GM23248 (cell line): ENCODE results near the gene MMS19.

Experiments
- EZH2 ChIP-seq: fragments of 200-600 bp; sonication (generic); IDR thresholded peaks from 2 replicates; pipeline ENCODE4 v1.6.1; 2018; ENCODE audit warnings: antibody characterized with exemption, mild to moderate bottlenecking; ENCODE audit not compliant: insufficient read depth, poor library complexity, severe bottlenecking
- EZH2phosphoT487 ChIP-seq: fragments of 200-600 bp; sonication (generic); IDR thresholded peaks from 2 replicates; pipeline ENCODE4 v1.6.1; 2018; ENCODE audit warnings: antibody characterized with exemption, moderate library complexity, mild to moderate bottlenecking, low read depth; ENCODE audit not compliant: insufficient read depth

GRCh38 chr10:97442277-97442676 lies 55.9 kb downstream of the MMS19 start:
- TF ChIP-seq EZH2 (no peak), EZH2phosphoT487 (no peak)
